Neural progenitor cell (in vitro differentiated cells): ENCODE results near the gene C12orf75.

Source experiments
- CTCF ChIP-seq: fragments of 200-600 bp; sonication (generic); IDR thresholded peaks from 2 replicates; pipeline ENCODE4 v1.5.1; 2017; ENCODE audit warnings: antibody characterized with exemption, mild to moderate bottlenecking
- EZH2 ChIP-seq: fragments of 200-600 bp; sonication (generic); IDR thresholded peaks from 2 replicates; pipeline ENCODE4 v1.6.1; 2017; ENCODE audit warnings: antibody characterized with exemption, mild to moderate bottlenecking, moderate library complexity
- EZH2phosphoT487 ChIP-seq: fragments of 200-600 bp; sonication (generic); IDR thresholded peaks from 2 replicates; pipeline ENCODE4 v1.6.1; 2017; ENCODE audit warnings: antibody characterized with exemption

GRCh38 chr12:105289114-105289904 is 41.2 kb upstream of the C12orf75 start:
- TF ChIP-seq CTCF (no peak), EZH2phosphoT487 (no peak), EZH2 (no peak)
